ACC112 (cell line): Measurements from ENCODE around the gene C2CD5.
A peak's percentile ranks its signal among the peaks of the same experiment; 100 is the strongest.

Source experiments
- H2AFZ ChIP-seq: fragments of 200-600 bp; sonication (generic); one replicate; pipeline ENCODE4 v1.6.0; 2017; ENCODE audit warnings: antibody characterized with exemption, low read length; ENCODE audit not compliant: unreplicated experiment
- H3K27ac ChIP-seq: fragments of 200-600 bp; sonication (generic); 2 replicates; pipeline ENCODE4 v1.5.1; 2014; ENCODE audit warnings: low read depth, mild to moderate bottlenecking, antibody characterized with exemption, low read length, moderate library complexity
- H3K27me3 ChIP-seq: fragments of 200-600 bp; sonication (generic); 2 replicates; pipeline ENCODE4 v1.6.1; 2014; ENCODE audit warnings: mild to moderate bottlenecking, antibody characterized with exemption, low read length, moderate library complexity, mixed read lengths; ENCODE audit not compliant: insufficient read depth
- H3K36me3 ChIP-seq: fragments of 200-600 bp; sonication (generic); 2 replicates; pipeline ENCODE4 v1.6.1; 2016; ENCODE audit warnings: mild to moderate bottlenecking, antibody characterized with exemption, low read length, moderate library complexity, mixed read lengths; ENCODE audit not compliant: insufficient read depth
- H3K4me1 ChIP-seq: fragments of 200-600 bp; sonication (generic); one replicate; pipeline ENCODE4 v1.6.1; 2016; ENCODE audit warnings: low read length, mixed read lengths; ENCODE audit not compliant: insufficient read depth, unreplicated experiment, control insufficient read depth
- H3K4me3 ChIP-seq: fragments of 200-600 bp; sonication (generic); 2 replicates; pipeline ENCODE4 v1.5.1; 2014; ENCODE audit warnings: mild to moderate bottlenecking, low read depth, low read length
- H3K79me2 ChIP-seq: fragments of 200-600 bp; sonication (generic); one replicate; pipeline ENCODE4 v1.6.0; 2016; ENCODE audit warnings: low read length; ENCODE audit not compliant: control insufficient read depth, unreplicated experiment, insufficient read depth

Gene C2CD5

GRCh38 chr12:22480016-22480415, 64.3 kb downstream of the C2CD5 start:
- Histone ChIP-seq H3K4me3 (no peak overlapping the region), H3K79me2 (no peaks in the 10 kb centered on the region), H3K36me3 (peaks cover 22% of the 10 kb centered on the region), H3K4me1 (peaks cover 23% of the 10 kb centered on the region), H3K27ac (no peak overlapping the region), H3K27me3 (no peaks in the 10 kb centered on the region), H2AFZ (no peak overlapping the region)

- no peaks in the 10 kb centered on the region for H3K27me3 ChIP-seq
- peaks cover 23% of the 10 kb centered on the region for H3K4me1 ChIP-seq
- H2AFZ ChIP-seq, result peak overlapping the region; percentile 21
- peak overlapping the region; percentile 86 for H3K27ac ChIP-seq
- H3K4me3 ChIP-seq, result peak overlapping the region; percentile 52; the same call in 1 of the 2 replicates
- peaks cover 22% of the 10 kb centered on the region for H3K36me3 ChIP-seq
- H3K79me2 ChIP-seq, result no peaks in the 10 kb centered on the region
Observed at GRCh38 chr12:22477894-22478287, 66.5 kb downstream of the C2CD5 start.

GRCh38 chr12:22477166-22477893, 67.0 kb downstream of the C2CD5 start:
- H3K27ac ChIP-seq, result peak overlapping the region; percentile 86
- peaks cover 23% of the 10 kb centered on the region for H3K4me1 ChIP-seq
- no peaks in the 10 kb centered on the region for H3K79me2 ChIP-seq
- H3K27me3 ChIP-seq, result no peaks in the 10 kb centered on the region
- H3K36me3 ChIP-seq, result peaks cover 18% of the 10 kb centered on the region
- peak overlapping the region; percentile 52; the same call in 1 of the 2 replicates for H3K4me3 ChIP-seq
- peak overlapping the region; percentile 21 for H2AFZ ChIP-seq

- H3K79me2 ChIP-seq, result no peaks in the 10 kb centered on the region
- H3K4me1 ChIP-seq, result peaks cover 23% of the 10 kb centered on the region
- H3K36me3 ChIP-seq, result peaks cover 15% of the 10 kb centered on the region
- H3K27ac ChIP-seq, result no peak overlapping the region; the same call in 1 of the 2 replicates
- H3K27me3 ChIP-seq, result no peaks in the 10 kb centered on the region
- no peak overlapping the region for H2AFZ ChIP-seq
- no peak overlapping the region for H3K4me3 ChIP-seq
Observed at GRCh38 chr12:22476133-22476532, 68.2 kb downstream of the C2CD5 start.

GRCh38 chr12:22474970-22475720, 69.2 kb downstream of the C2CD5 start:
- H3K36me3 ChIP-seq, result peaks cover 18% of the 10 kb centered on the region
- no peak overlapping the region for H3K27ac ChIP-seq
- no peaks in the 10 kb centered on the region for H3K79me2 ChIP-seq
- no peak overlapping the region for H3K4me3 ChIP-seq
- H3K27me3 ChIP-seq, result no peaks in the 10 kb centered on the region
- H2AFZ ChIP-seq, result no peak overlapping the region
- peaks cover 19% of the 10 kb centered on the region for H3K4me1 ChIP-seq

- no peak overlapping the region for H3K4me3 ChIP-seq
- peaks cover 18% of the 10 kb centered on the region for H3K4me1 ChIP-seq
- H2AFZ ChIP-seq, result no peak overlapping the region
- peaks cover 25% of the 10 kb centered on the region for H3K36me3 ChIP-seq
- H3K27ac ChIP-seq, result no peak overlapping the region
- no peaks in the 10 kb centered on the region for H3K27me3 ChIP-seq
- no peaks in the 10 kb centered on the region for H3K79me2 ChIP-seq
Observed at GRCh38 chr12:22473212-22473611, 71.1 kb downstream of the C2CD5 start.

DNA sequence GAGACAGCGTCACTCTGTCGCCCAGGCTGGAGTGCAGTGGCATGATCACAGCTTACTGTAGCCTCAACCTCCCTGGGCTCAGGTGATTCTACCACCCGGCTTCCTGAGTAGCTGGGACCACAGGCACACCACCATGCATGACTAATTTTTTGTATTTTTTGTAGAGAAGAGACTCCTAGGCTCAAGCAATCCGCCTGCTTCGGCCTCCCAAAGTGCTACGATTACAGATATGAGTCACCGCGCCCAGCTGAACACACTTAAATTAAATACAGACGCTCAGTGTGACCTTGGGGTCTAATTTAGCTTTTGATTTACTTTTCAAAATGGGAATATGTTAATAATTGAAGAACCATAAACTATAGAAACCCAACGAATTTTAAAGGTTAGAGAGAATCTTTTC, 77.2 kb downstream of the C2CD5 start:
- no peaks in the 10 kb centered on the region for H3K27me3 ChIP-seq
- H2AFZ ChIP-seq, result no peak overlapping the region
- H3K79me2 ChIP-seq, result no peaks in the 10 kb centered on the region
- H3K4me3 ChIP-seq, result no peak overlapping the region
- H3K27ac ChIP-seq, result no peak overlapping the region
- no peaks in the 10 kb centered on the region for H3K4me1 ChIP-seq
- peaks cover 10% of the 10 kb centered on the region; the same call in 1 of the 2 replicates for H3K36me3 ChIP-seq

GRCh38 chr12:22463306-22463705, 81.0 kb downstream of the C2CD5 start:
- no peaks in the 10 kb centered on the region for H3K4me1 ChIP-seq
- H3K27ac ChIP-seq, result no peak overlapping the region
- peaks cover under 1% of the 10 kb centered on the region; the same call in 1 of the 2 replicates for H3K36me3 ChIP-seq
- H3K27me3 ChIP-seq, result no peaks in the 10 kb centered on the region
- no peak overlapping the region for H3K4me3 ChIP-seq
- no peak overlapping the region for H2AFZ ChIP-seq
- H3K79me2 ChIP-seq, result no peaks in the 10 kb centered on the region

GRCh38 chr12:22461786-22462185, 82.6 kb downstream of the C2CD5 start:
- Histone ChIP-seq H3K27ac (no peak overlapping the region), H3K4me3 (no peak overlapping the region), H2AFZ (no peak overlapping the region), H3K4me1 (no peaks in the 10 kb centered on the region), H3K36me3 (no peaks in the 10 kb centered on the region; the same call in 1 of the 2 replicates), H3K27me3 (no peaks in the 10 kb centered on the region), H3K79me2 (no peaks in the 10 kb centered on the region)

DNA sequence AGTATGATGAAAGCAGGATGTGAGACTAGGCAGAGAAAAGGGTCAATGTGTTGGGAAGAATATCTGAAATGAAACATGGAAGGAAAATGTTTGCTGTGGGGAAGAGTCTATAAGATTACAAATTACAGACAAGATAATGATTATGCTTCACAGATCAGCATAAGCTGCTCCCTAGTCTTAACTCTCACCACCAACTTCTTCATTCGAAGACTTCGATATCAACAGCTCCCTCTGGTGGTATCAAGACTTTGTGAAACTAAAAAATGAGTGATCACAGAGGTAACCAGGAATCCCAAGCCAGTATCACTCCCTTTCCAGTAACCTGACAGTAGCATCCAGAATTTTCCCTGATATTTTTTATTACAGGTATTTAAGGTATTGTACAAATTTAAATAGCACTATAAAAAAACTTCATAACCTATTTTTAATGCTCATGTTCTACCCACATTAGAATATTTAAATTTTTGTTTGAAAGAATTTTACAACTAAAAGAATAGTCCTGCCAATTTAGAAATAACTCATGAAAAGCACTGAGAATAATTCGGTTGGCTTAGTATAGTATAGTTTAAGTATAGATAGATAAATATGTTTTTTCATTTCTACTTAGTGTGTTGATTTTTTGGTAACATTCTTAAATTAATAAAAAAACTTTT, 84.4 kb downstream of the C2CD5 start:
- no peak overlapping the region for H3K27ac ChIP-seq
- H3K4me3 ChIP-seq, result no peak overlapping the region
- no peaks in the 10 kb centered on the region for H3K27me3 ChIP-seq
- H3K36me3 ChIP-seq, result no peaks in the 10 kb centered on the region; the same call in 1 of the 2 replicates
- H3K79me2 ChIP-seq, result no peaks in the 10 kb centered on the region
- H2AFZ ChIP-seq, result no peak overlapping the region
- no peaks in the 10 kb centered on the region for H3K4me1 ChIP-seq
